Skeletal muscle cell (primary cell): ENCODE data around the gene MKRN2OS.
"Not testable (repeated sequence)": the region's sequence is repeated elsewhere in the genome, so short reads cannot be mapped to it uniquely, and the experiment has no call there.

ENCODE experiments used
- DNase-seq: peaks from one replicate; pipeline ENCODE4 v3.0.0-alpha.2; 2010; ENCODE audit warnings: low read depth
- H3K4me3 ChIP-seq: 2 replicates; pipeline ENCODE4 v1.5.1; 2011; ENCODE audit warnings: low read depth, mild to moderate bottlenecking, control low read depth, low read length, moderate library complexity

Gene MKRN2OS

GRCh38 chr3:12566976-12567375, 21.7 kb upstream of the MKRN2OS start:
- no peak for DNase-seq
- no peak overlapping the region for H3K4me3 ChIP-seq

DNA sequence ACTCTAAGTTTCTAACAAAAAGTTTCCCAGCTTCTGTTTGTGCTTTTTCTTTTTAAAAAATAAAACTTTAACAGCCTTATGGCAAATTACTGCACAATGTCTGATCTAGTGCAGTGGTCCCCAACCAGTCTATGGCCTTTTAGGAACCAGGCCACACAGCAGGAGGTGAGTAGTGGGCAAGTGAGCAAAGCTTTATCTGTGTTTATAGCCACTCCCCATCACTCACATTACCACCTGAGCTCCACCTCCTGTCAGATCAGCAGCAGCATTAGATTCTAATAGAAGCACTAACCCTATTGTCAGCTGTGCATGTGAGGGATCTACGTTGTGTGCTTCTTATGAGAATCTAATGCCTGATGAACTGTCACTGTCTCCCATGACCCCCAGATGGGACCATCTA, 17.2 kb upstream of the MKRN2OS start:
- no peak for DNase-seq

GRCh38 chr3:12561397-12561796, 16.1 kb upstream of the MKRN2OS start:
- H3K4me3 ChIP-seq, result no peak overlapping the region

More for the DNA sequence above, 17.2 kb upstream of the MKRN2OS start:
- no peak overlapping the region for H3K4me3 ChIP-seq

DNA sequence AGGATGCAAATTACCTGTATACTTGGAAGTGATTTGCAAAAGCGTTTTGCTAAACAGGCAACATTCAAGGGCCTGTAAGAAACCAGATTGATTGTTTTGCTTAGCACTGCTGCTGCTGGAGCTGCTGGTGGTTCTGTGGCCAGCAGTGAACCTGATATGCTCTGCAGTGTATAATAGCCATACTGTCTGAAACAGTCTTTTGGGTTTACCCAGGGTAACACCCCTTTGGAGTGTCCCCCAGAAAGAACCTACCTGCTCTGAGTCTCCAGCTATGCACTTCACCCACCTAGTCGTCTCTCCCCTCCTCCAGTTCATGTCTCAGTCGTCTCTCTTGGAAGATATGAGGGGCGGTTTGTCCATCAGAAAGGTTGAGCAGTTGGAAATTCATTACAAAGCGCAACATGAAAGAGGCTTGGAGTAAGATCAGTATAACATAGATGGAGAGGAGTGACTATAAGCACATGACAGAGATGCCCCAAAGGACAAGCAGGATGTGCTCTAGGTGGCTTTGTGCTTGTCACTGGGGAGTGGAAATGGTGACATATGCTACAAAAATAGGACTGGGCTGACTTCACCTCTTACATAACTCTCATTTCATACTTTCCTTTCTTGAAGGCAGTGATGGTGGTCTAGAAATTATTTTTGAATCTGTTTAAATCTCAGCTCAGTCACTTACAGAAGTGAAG, 15.3 kb upstream of the MKRN2OS start:
- H3K4me3 ChIP-seq, result no peak overlapping the region
- DNase-seq, result no peak

More at GRCh38 chr3:12561397-12561796, 16.1 kb upstream of the MKRN2OS start:
- DNase-seq, result no peak

DNA sequence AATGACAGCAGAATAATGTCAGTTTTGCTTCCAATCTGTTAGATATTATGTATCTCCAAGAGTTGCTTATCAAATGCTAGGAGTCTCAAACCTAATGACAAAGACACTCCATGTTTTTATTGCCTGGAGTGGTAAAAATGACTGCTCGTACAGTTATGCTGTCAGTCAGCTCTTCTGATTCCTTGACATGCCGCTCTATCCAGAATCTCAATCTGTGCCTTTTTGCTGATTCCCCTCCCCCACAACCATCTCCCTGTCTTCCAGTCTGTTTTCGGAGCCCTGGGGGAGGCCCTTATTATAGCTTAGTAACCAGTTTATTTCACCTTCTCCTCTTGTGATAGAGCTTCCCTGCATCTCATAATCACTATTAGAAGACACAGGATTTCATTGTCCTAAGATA, 14.2 kb upstream of the MKRN2OS start:
- H3K4me3 ChIP-seq, result no peak overlapping the region
- DNase-seq, result no peak

GRCh38 chr3:12558706-12559105, 13.4 kb upstream of the MKRN2OS start:
- DNase-seq, result no peak
- peak overlapping the region; percentile 87 for H3K4me3 ChIP-seq

GRCh38 chr3:12557473-12558100, 12.3 kb upstream of the MKRN2OS start:
- no peak for DNase-seq

GRCh38 chr3:12556690-12557472, 11.6 kb upstream of the MKRN2OS start, which contains the start of gene MKRN2:
Gene MKRN2, plus strand, starts transcription at chr3:12557087. Its CDS starts 64 bp downstream, at chr3:12557151.
- peak; percentile 51 for DNase-seq
- peak within 1 kb of the TSS; percentile 87 for H3K4me3 ChIP-seq

More at GRCh38 chr3:12557473-12558100, 12.3 kb upstream of the MKRN2OS start:
- H3K4me3 ChIP-seq, result peak overlapping the region; percentile 87

GRCh38 chr3:12556314-12556689, 11.0 kb upstream of the MKRN2OS start:
- DNase-seq, result no peak
- H3K4me3 ChIP-seq, result peak overlapping the region; percentile 87

DNA sequence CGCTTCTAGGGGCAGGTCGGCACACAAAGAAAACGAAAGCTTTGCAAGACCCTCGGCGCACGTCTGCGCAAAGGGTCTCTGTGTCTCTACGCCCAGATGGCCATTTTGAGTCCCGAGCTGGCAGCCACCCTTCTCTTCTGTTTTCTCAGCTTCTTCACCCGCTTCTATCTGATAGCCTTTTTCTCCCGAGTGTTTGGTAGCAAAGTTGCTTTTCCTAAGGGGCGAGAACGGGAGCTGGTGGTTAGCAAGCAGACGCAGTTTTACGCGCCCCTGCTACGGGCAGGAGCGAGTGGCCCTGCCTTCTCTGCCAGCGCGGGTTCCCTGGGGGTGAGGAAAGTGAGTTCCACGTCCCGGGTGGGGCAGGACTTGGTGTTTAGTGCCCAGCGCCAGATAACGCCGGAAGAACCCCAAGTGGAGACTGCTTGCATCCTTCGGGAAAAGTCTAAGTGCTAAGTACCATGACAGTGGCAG, 8.7 kb upstream of the MKRN2OS start:
- peak overlapping the region; percentile 47 for H3K4me3 ChIP-seq
- no peak for DNase-seq

- H3K4me3 ChIP-seq, result no peak overlapping the region
- DNase-seq, result no peak
These were observed 4.9 kb upstream of the MKRN2OS start for GRCh38 chr3:12549971-12550760.

- no peak overlapping the region for H3K4me3 ChIP-seq
- DNase-seq, result no peak
These were observed 437 bp downstream of the MKRN2OS start for GRCh38 chr3:12544652-12545472.

- H3K4me3 ChIP-seq, DNase-seq: not testable (repeated sequence)
These were observed 1.8 kb downstream of the MKRN2OS start for GRCh38 chr3:12543497-12543896.

GRCh38 chr3:12541625-12542024, 3.7 kb downstream of the MKRN2OS start:
- no peak overlapping the region for H3K4me3 ChIP-seq
- no peak for DNase-seq

DNA sequence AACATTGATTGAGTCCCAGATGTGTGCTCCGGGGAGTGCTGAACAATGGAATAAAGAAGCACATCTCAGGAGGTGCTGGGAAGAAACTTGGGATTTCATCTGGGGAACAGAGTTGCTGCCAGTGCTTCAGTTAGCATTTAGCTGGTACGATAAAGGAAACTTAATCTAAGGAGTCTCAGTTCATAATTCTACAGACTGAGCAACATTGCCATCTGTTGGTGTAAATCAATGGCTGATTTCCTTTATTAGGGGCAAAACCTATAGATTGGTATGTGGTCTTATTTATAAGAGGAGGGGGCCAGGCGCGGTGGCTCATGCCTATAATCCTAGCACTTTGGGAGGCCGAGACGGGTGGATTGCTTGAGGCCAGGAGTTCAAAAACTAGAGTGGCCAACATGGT, 8.9 kb downstream of the MKRN2OS start:
- H3K4me3 ChIP-seq, result no peak overlapping the region
- DNase-seq, result no peak

- DNase-seq, result no peak
- H3K4me3 ChIP-seq, result no peak overlapping the region
These were observed 13.1 kb downstream of the MKRN2OS start for GRCh38 chr3:12532182-12532581.

DNA sequence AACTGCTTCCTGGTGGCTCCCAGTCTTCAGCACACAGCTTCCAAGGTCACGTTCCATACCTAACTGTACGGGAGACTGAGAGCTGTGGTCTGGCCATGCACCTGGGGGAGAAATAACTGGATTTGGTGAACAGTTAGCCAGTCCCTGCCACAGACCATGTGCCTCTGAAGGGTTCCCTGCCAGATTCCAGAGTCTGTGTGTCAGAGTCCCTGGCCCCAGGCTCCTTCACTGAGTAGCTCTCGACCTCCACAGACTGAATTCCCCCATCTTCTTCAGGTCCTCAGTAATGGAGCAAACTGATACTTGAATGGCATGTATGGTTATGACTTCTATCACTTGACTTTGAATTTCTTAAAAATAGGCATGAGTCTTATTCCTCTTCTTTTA, 17.5 kb downstream of the MKRN2OS start:
- no peak overlapping the region for H3K4me3 ChIP-seq
- DNase-seq, result no peak

GRCh38 chr3:12522721-12523120, 22.6 kb downstream of the MKRN2OS start:
- no peak overlapping the region for H3K4me3 ChIP-seq

GRCh38 chr3:12521010-12521409, 24.3 kb downstream of the MKRN2OS start:
- H3K4me3 ChIP-seq, result no peak overlapping the region
- DNase-seq, result no peak

More at GRCh38 chr3:12522721-12523120, 22.6 kb downstream of the MKRN2OS start:
- no peak for DNase-seq
